HL-60 (cell line): ENCODE measurements around the gene ABCA9.

Experiments used
- DNase-seq, 2 experiments: peaks; one replicate each; pipeline ENCODE4 v3.0.0-alpha.2; 2010 to 2020; ENCODE audit warnings: low read depth in 1 of 2, low spot score in 1 of 2
- H3K27ac ChIP-seq: fragments of 250-450 bp; sonication (Bioruptor Pico); replicated peaks from 2 replicates; pipeline ENCODE4 v1.5.1; 2020; ENCODE audit warnings: mild to moderate bottlenecking, moderate library complexity
- H3K27me3 ChIP-seq: fragments of 250-450 bp; sonication (Bioruptor Pico); 2 replicates; pipeline ENCODE4 v1.5.1; 2021; ENCODE audit warnings: mild to moderate bottlenecking, moderate library complexity; ENCODE audit not compliant: insufficient read depth, poor library complexity, severe bottlenecking
- H3K4me3 ChIP-seq: replicated peaks from 2 replicates; pipeline ENCODE4 v1.5.1; 2011; ENCODE audit warnings: mild to moderate bottlenecking, control low read depth, low read length; ENCODE audit not compliant: insufficient read depth
- GABPA ChIP-seq: IDR thresholded peaks from 2 replicates; pipeline ENCODE4 v1.6.1; 2012; ENCODE audit warnings: low read depth
- POLR2AphosphoS5 ChIP-seq: IDR thresholded peaks from 2 replicates; pipeline ENCODE4 v1.6.1; 2012; ENCODE audit warnings: low read depth
- REST ChIP-seq: IDR thresholded peaks from 2 replicates; pipeline ENCODE4 v1.6.1; 2012; ENCODE audit warnings: low read depth; ENCODE audit not compliant: insufficient replicate concordance
- SPI1 ChIP-seq: IDR thresholded peaks from 2 replicates; pipeline ENCODE4 v1.6.1; 2012; ENCODE audit warnings: low read depth, mild to moderate bottlenecking, borderline replicate concordance
- TF ChIP-seq, protein P1 (sequence below): IDR thresholded peaks from one replicate; pipeline ENCODE4 v1.5.1; 2011; ENCODE audit warnings: low read length, control low read depth, inconsistent platforms; ENCODE audit not compliant: insufficient read depth

The ABCA9 gene

GRCh38 chr17:68955181-68955841 lies 105.4 kb downstream of the ABCA9 start, which contains the start of gene ABCA8:
TSS of gene ABCA8 (minus strand) at chr17:68955392. CDS start at chr17:68942034, 13,358 bp downstream.
- no peak within 1 kb of the TSS for H3K4me3 ChIP-seq
- no peak for DNase-seq
- no peak within 1 kb of the TSS for H3K27ac ChIP-seq
- H3K27me3 ChIP-seq: no peaks in the 10 kb centered on the region
- TF ChIP-seq POLR2AphosphoS5: no peak
- no peak for TF ChIP-seq GABPA
- no peak for TF ChIP-seq SPI1
- no peak for TF ChIP-seq REST

DNA sequence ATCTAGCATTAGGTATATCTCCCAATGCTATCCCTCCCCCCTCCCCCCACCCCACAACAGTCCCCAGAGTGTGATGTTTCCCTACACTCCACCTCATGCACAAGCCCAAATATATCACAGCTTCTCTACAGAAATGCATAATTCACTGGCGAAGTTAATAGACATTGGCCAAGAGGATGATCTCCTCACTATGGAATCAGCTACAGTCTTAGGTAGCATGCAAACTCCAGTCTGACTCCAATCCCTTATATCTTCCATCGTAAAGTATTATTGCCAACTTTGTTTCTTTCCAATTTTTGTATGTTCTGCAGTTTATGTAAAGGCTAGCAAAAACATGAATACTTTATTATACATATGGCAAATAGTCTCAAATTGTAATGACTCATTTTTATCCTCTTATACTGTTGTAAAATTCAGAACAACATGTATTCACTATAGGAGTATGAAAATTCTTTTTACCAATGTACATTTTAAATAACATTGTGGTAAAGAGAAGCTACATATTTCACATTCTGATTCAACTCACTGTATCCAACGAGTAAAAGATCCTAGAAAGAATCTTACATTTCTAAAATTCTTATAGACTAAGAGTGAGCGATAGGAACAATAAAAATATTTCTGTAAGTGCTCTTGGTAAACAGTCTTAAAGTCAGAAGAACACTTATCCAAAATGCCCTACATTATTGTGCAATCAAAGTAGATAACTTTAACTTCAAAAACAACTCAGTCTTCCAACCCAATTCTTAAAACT lies 106.4 kb downstream of the ABCA9 start:
- Histone ChIP-seq H3K27ac (no peak overlapping the region), H3K27me3 (no peaks in the 10 kb centered on the region), H3K4me3 (no peak overlapping the region)
- TF ChIP-seq, protein P1, sequence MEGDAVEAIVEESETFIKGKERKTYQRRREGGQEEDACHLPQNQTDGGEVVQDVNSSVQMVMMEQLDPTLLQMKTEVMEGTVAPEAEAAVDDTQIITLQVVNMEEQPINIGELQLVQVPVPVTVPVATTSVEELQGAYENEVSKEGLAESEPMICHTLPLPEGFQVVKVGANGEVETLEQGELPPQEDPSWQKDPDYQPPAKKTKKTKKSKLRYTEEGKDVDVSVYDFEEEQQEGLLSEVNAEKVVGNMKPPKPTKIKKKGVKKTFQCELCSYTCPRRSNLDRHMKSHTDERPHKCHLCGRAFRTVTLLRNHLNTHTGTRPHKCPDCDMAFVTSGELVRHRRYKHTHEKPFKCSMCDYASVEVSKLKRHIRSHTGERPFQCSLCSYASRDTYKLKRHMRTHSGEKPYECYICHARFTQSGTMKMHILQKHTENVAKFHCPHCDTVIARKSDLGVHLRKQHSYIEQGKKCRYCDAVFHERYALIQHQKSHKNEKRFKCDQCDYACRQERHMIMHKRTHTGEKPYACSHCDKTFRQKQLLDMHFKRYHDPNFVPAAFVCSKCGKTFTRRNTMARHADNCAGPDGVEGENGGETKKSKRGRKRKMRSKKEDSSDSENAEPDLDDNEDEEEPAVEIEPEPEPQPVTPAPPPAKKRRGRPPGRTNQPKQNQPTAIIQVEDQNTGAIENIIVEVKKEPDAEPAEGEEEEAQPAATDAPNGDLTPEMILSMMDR: no peak
- TF ChIP-seq GABPA: no peak
- TF ChIP-seq SPI1: no peak
- TF ChIP-seq POLR2AphosphoS5: no peak
- TF ChIP-seq REST: no peak
- DNase-seq: no peak

DNA sequence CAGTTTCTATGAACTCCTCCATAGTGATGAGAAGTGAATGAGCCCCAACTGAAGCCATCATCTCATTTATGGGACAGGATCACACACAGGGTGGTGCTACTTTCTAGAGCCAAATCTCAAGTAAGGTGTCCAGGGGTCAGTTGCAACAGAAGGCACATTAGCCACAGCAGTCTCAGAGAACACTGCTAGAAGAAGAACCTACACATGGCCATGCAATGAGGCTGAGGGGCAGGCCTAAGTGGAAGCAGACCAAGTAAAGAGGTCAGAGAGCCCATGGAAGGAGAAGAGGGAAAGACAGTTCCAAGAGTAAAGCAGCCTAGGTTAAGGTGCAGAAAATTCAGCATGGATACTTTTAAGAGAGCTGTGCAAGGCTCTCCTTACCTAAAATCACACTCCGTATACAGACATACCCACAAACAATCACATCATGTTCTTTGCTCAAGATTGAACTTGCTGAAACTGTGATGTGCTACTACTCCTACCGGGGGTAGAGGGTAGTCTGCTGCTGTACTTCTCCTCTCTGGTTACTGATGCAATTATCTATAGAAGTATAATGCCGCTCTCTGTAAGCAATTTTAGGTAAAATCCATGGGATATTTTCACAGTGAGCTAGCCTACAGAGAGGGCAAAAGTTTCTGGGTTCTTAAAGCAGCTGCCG lies 107.3 kb downstream of the ABCA9 start:
- no peak for DNase-seq
- no peaks in the 10 kb centered on the region for H3K27me3 ChIP-seq
- no peak overlapping the region for H3K27ac ChIP-seq
- no peak overlapping the region for H3K4me3 ChIP-seq
- TF ChIP-seq REST (no peak), SPI1 (no peak), GABPA (no peak), POLR2AphosphoS5 (no peak)
- TF ChIP-seq, protein P1: no peak
